KBM-7 (cell line): ENCODE data around the gene EPC1.
"Not testable (repeated sequence)": the region's sequence is repeated elsewhere in the genome, so short reads cannot be mapped to it uniquely, and the experiment has no call there.

Experiments
- DNase-seq: peaks from one replicate; pipeline ENCODE4 v3.0.0-alpha.2; 2015
- in situ Hi-C: fragments of 300-500 bp; cut with MboI; formaldehyde crosslinking; loops from 2 replicates; pipeline ENCODE4 v1.14.3; 2020; ENCODE audit warnings: low sequenced_read_pairs, low pct_unique_long_range_greater_than_20kb, mixed read lengths

EPC1 gene, protein sequence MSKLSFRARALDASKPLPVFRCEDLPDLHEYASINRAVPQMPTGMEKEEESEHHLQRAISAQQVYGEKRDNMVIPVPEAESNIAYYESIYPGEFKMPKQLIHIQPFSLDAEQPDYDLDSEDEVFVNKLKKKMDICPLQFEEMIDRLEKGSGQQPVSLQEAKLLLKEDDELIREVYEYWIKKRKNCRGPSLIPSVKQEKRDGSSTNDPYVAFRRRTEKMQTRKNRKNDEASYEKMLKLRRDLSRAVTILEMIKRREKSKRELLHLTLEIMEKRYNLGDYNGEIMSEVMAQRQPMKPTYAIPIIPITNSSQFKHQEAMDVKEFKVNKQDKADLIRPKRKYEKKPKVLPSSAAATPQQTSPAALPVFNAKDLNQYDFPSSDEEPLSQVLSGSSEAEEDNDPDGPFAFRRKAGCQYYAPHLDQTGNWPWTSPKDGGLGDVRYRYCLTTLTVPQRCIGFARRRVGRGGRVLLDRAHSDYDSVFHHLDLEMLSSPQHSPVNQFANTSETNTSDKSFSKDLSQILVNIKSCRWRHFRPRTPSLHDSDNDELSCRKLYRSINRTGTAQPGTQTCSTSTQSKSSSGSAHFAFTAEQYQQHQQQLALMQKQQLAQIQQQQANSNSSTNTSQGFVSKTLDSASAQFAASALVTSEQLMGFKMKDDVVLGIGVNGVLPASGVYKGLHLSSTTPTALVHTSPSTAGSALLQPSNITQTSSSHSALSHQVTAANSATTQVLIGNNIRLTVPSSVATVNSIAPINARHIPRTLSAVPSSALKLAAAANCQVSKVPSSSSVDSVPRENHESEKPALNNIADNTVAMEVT

DNA sequence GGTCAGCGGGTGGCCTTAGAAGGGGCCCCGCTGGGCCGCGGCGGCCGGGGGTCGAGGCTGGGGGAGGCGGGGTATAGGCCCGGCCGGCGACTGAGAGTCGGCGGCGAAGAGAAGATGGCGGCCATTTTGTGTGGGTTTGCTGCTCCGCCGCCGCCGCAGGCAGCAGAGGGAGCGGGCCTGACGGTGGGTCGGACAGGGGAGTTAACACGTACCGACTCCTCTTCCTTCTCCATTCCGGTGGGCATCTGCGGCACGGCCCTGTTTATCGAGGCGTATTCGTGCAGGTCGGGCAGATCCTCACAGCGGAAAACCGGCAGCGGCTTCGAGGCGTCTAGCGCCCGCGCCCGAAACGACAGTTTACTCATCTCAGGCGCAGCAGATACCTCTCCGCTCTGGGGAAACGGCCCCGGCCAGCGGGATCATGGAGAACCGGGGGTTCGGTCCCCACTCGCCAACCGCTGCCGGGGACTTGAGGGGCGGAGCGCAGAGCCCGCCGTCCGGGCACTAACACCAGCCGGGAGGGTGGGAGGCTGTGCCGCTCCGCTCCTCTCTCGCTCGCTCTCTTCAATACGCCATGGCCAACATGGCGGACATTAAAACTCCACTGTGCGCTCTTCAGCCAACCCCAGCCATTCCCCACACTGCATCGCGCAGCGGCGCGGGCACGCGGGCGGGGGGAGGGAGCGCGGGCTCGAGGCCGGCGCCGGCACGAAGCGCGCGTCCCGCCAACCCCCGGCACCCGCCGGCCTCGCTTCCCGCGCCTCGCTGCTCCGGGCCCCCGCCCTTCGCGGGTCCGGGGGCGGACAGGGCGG, at the start of gene EPC1:
TSS of gene EPC1 (minus strand) at position 608 of the 812 bp plus-strand sequence. CDS start at position 365, 243 bp downstream.
- in situ Hi-C loops = no loop called here
- peak; percentile 87 for DNase-seq

DNA sequence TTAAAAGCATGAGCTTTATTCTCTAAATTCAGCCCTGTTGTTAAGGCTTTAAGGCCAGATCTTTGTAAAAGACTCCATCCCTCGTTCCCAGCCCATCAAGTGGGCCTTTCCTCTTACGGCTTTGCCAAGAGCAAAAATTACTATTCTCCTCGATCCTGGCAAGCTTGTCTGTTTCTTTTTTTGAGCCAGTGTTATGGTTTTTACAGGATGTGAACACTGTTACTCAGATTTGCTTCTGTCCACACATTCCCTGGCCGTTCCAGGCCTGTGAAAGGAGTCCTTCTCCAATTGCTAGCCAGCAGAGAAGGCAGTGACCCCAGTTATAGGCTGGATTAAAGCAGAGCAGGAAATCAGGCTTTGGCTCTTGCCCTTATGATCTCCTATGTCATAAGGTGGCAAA, 47.0 kb upstream of the EPC1 start:
- in situ Hi-C loops = no loop called here
- DNase-seq = no peak

DNA sequence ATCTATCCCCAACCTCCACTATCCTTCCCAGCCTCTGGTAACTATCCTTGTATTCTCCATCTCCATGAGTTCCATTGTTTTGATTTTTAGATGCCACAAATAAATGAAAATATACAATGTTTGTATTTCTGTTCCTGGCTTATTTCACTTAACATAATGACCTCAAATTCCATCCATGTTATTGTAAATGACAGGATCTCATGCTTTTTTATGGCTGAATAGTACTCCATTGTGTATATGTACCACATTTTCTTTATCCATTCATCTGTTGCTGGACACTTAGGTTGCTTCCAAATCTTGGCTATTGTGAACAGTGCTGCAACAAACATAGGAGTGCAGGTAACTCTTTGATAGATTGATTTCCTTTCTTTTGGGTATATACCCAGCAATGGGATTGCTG, 45.3 kb upstream of the EPC1 start:
- in situ Hi-C loops, DNase-seq: not testable (repeated sequence)

DNA sequence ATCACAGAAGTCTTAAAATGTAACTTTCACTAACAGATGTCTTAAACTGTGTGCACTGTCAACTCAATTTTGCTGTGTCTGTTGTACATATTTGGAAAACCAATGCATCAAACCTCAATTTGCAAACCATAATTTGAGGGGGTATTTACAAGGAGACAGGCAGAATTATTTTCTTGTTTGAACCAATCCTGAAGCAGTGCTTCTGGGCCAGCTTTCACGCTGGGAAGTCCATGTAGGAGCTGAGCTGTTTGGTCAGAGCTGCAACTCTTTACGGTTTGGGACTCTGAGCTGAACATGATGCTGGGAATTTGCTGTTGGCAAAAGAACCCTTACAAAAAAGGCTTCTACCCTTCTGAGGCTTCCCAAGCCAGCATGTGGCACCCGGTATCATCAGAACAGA, 43.2 kb upstream of the EPC1 start:
- no peak for DNase-seq
- in situ Hi-C loops = no loop called here

DNA sequence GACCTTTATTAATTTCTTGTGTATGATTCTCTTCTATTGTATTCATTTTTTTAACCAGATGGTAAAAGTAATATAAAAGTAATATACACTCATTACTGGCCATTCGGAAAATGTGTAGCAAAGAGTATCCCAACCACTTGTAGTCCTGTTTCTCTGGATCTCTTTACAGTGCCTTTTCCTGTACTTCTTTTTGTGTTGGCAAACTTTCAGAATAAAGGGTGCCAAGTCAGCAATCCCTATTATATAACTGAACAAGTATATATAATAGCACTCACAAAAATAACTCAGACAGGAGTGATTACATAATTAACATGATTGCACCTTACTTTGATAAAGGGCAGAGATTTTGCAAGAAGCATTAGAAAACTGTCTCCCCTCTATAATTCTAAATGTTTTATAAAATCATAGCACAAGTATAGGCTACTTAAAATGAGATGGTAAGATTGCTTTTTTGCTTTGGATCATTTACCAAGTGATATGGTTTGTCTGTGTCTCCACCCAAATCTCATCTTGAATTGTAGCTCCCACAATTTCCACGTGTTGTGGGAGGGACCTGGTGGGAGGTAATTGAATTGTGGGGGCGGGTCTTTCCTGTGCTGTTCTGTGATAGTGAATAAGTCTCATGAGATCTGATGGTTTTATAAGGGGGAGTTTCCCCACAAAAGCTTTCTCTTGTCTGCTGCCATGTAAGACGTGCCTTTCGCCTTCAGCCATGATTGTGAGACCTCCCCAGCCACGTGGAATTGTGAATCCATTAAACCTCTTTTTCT, 41.5 kb upstream of the EPC1 start:
- in situ Hi-C loops = no loop called here
- DNase-seq = no peak

DNA sequence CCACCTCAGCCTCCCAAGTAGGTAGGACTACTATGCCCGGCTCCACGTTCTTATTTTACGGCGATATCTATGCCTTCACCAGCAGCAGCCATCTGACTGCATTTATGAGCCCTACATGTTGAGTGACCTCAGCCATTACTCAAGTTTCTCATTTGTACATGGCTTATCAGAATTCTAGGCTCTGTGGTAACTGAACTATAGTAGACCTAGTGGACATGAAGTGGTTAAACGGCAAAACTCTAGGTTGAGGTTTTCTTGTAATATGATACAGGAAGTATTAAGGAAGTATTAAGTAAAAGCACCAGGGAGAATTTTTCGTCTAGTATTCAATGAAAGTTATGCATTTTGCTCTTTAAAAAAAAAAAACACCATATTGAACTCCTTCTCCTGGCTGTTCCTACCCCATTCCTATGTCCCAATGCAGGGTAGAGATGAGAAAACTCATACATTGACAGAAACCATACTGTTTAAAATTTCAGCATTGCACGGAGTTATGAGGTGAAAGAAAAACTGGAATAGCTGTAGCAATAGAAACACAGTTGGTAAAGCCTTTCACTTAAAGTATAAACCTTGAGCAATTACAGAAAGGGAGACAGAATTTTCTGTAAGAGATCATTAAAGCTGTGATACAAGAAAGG, 39.8 kb upstream of the EPC1 start:
- in situ Hi-C loops = no loop called here
- peak; percentile 50 for DNase-seq

DNA sequence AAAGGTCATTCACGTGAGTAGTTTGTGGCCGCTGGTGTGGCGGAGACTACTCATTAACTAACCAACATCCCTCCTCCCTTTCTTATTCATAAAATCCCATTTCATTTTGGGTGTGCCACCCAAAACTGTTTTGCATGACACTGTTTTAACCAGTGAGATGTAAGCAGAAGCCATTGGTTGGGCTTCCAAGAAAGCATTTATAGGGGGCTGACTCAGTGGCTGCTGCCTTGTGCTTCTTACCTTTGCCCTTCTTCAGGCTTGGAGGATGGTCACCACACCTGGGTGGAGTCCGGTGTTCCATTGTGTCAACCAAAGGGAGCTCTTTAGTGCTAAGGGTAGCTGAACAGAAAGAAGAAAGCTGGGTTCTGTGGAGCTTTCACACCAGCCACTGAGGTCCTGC, 37.2 kb upstream of the EPC1 start:
- DNase-seq = no peak
- in situ Hi-C loops = no loop called here

DNA sequence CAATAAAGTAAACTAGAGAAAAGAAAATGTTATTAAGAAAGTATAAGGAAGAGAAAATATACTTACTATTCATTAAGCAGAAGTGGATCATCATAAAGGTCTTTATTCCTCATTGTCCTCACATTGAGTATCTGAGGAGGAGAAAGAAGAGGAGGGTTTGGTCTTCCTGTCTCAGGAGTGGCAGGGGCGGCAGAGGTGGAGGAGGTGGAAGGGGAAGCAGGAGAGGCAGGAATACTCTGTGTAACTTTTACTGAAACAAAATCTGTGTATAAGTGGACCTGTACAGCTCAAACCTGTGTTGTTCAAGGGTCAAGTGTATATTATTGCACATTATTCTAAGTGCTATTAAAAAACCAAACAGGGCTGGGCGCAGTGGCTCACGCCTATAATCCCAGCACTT, 34.2 kb upstream of the EPC1 start:
- DNase-seq = no peak
- in situ Hi-C loops = no loop called here

DNA sequence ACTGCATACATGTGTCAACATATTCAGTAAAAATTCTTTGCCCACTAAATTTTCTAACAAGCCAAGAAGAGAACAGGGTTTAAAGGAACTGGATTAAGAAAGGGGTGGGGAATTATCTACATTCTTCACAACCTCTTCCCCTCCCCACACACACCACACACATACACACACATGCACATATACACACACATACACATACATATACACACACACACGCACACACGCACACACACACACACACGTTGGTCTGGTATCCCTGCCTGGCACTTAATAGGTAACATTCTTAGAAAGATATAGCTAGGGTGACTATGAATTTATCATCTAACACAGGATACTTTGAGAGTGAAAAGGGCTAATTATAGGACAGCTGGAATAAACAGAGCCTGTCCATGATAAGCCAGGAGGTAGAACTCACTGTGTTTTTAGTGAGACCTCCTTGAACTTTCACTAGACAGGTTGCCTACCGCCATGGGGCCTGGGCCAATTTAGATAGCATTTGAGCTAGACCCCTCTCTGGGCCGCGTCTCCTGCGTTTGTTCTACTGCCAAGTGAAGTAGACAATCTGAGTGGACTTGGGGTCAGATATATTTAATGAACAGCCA, 33.1 kb upstream of the EPC1 start:
- no peak for DNase-seq
- in situ Hi-C loops = no loop called here

DNA sequence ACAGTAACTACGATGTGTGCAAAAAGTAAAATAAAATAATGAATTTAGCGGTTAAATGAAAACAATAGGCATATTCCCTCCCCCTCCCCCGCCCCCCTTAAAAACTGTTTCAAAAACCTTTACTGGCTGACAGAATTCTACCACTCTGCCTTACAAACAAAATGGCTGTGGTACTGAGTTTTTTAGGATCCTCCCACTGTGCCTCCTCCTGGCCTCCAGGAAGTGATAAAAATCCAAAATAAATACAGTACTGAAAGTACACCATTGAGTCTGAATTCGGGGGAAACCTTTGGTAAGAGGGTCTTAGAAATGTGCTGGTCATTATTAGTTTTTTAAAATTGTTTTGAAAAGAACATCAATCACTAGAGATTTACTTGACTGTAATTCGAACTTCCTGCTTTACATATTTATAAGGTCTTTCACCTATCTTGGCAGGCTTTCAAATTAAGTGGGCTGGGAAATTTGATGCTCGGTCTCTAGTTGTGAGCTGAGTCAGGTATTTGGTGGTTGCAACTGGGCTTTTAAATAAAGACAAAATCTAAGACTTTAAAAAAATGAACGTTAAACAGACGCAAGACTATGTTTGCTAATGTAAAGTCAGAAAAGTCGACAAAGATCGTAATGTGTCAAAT, 32.5 kb upstream of the EPC1 start:
- peak; percentile 88 for DNase-seq
- in situ Hi-C loops = no loop called here

DNA sequence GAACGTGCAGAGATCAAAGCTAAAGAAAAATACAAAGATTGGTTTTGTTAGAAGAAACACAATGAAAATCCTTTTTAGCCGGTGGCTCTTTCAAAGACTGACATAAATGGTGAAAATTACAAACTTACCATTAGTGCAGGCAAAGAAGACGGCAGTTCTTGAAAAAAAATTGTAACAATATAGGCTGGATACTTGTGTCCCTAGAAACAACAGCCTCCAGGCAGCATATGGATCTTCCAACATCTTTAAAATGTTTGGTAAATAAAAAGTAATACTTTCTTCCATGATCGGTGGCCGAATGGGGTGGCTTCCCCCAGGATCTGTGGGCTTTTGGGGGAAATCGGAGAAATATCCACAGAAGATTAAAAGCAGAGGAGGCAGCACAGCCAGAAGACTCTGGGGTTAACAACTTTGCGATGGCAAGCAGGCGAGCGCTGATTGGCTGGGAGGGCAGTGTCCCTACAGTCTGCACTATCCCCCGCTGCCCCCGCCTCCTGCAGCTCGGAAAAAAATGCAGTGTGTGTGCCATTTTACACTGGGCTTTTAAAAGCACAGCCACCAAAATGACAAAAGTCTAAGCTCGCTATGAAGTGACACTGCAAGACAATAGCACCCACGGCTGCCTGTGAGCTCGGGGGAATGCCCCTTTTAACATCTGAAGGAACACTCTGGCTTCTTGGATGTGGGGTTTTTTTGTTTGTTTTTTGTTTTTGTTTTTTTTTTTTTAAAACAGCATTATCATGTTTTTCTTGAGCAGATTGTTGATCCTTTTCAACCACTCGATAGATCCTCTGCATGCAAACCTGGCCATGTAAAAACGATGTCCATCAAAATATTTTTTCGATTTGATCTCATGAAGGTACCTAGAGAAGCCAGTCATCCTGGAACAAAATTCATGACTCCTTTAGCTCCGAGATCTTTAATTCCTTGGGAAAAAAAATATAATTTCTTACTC, 31.7 kb upstream of the EPC1 start:
- in situ Hi-C loops = no loop called here

DNA sequence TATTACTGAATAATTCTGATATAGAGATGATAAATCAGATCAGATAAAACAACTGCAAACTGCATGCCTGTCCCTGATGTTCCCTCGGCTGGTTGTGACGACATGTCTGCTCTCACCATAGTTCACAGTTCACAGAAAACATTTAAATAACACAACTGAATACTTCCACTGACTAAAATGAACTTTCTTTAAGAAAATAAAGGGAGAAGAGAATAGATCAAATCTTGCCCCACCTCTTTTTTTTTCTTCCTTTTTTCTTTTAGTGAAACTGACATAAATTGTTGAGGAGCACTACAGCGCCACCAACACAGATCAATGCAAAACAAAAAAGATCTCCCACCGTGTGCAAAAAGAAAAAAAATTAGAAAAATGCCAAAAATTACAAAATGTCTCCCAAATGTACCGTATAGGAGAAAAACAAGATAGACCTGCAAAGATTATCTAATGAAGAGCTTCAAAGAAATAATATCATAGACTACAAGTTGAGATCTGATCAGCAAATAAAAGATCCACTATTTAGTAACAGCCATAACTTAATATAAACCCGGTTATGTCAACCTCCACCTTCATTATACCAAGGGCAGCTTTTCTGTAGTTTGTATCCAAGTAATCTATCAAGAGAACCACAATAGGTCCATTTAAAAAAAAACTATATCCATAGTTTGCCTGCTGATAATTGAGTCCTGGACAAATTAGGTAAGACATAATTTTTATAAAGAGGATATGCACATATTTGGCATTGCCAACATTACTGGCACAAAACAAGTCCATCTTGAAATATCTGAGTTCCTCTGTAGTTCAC, 30.7 kb upstream of the EPC1 start:
- in situ Hi-C loops = no loop called here
- peak; percentile 90 for DNase-seq

More for the DNA sequence above, 31.7 kb upstream of the EPC1 start:
- DNase-seq = peak; percentile 92

DNA sequence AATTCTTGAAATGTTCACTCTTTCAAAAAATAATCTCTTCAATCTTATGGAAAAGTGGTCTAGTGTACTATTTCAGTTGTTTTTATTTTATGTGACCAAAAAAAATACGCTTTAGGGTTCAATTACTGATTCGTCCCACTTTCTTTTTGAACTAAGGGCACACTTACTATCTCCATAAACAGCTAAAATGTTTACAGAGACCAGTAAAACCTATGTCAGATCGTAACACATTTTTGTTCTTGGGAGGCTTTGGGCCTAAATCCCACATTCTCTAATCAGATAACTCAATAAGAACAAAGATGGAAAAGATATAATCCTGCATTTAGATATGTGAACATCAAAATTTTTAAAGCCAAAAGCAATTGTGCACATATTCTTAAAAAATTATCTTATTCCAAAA, 29.8 kb upstream of the EPC1 start:
- in situ Hi-C loops = no loop called here

DNA sequence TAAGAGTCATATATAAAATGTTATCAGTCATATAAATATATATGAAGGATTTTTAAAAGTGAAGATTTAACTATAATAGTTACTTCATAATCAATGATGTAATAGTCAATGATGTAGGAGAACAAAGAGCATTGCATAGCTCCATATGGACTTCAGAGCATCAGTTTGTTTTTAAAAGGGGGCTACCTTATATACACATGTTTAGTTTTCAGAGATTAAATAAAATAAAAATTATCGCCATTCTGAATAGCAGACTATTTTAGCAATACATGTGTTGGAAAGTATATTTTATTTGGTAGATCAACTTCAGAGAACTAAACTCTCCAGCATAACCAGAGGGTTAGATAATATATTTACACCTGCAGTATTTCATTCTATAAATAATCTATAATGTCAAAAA, 29.1 kb upstream of the EPC1 start:
- in situ Hi-C loops = no loop called here
- no peak for DNase-seq

More for the DNA sequence above, 29.8 kb upstream of the EPC1 start:
- DNase-seq = no peak

DNA sequence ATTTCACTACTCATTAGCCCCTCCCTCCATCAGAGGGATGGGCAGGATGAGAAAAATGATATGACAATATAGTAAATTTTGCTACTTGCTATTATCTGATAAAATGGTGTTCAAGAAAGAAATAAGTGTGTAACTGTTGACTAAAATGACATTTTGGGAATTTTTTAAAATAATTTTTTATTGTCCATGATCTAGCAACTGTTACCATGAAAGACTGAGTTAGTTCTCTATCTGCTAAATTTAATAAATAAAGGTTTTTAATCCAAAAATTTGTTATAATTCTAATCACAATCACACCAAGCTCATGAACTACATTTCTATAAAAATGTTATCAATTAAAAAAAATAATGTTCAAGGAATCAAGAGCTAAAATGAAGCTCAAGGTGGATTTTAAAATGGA, 28.7 kb upstream of the EPC1 start:
- in situ Hi-C loops = no loop called here
- DNase-seq = no peak

DNA sequence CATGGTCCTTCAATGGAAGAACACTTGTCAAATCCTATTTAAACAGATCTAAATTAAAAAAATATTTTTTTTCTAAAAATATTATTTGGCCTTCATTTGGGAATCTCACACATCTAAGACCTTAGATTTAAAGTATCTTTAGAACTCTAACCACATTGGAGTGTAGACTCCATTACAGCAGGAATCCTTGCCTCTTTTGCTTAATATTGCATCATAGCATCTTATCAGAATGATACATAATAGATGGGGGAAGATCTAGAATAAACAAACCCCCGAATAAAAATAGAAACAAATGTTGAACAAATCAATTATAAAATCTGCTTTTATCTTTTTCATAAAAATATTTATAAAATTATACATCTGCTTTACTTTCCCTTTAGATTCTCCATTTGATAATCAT, 27.6 kb upstream of the EPC1 start:
- DNase-seq = no peak
- in situ Hi-C loops = no loop called here
